ENCODE data around the gene FAM228B.

Gene FAM228B

DNA sequence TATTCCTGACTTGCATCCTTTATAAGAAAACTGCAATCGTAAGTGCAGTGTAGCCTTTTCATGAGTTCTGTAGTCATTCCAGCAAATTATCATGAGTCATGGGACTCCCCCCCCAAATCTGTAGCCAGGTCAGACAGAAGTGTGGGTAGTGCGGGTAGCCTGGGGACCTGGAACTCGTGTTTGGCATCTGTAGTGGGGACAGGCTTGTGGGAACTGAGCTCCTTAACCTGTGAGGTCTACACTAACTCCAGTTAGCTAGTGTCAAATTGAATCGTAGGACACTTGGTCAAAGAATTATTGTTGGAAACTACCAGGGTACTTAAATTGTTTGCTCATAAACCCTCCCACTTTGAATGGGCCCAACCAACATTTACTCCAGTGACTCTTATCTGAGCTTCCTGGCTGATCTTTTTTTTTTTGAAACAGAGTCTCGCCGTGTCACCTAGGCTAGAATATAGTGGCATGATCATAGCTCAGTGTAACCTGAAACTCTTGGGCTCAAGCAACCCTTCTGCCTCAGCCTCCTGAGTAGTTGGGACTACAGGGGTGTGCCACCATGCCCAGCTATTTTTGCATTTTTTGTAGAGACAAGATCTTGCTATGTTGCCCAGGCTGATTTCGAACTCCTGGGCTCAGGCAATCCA lies 12.5 kb upstream of the FAM228B start:
- H3K4me3 ChIP-seq (replicated peaks; ENCODE audit: insufficient read depth, low read length), result no peak overlapping the region
- no peak overlapping the region for H3K27ac ChIP-seq (replicated peaks)

DNA sequence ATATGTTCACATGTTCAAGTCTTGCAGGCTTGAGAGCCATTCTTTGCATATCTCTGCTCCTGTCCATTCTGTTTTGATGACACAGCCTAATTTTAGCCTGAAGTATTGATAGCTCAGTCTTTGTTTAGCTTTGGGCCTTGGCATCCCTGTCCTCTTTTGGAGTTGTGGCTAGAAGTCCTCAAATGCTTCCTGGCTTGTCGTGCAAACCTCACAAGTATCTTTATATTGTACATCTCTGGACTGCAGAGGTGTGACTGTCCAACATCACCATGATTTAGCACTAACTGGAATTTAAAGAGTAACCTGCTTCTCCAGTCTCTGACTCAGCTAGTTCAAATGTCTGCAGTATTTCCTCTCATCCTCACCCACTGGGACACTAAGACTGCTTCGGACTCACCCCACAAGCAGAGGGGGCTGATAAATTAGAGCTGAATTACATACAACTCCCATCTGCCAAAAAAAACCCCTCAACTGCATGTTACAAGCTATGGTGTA lies 11.8 kb upstream of the FAM228B start:
- Histone ChIP-seq H3K27ac (replicated peaks) (no peak overlapping the region), H3K4me3 (replicated peaks; ENCODE audit: insufficient read depth, low read length) (no peak overlapping the region), H3K27me3 (ENCODE audit: insufficient read depth, poor library complexity, severe bottlenecking) (no peaks in the 10 kb centered on the region)
- TF ChIP-seq POLR2AphosphoS5 (IDR thresholded peaks at IDR 0.05; ENCODE audit: low read depth) (no peak), GABPA (IDR thresholded peaks at IDR 0.05; ENCODE audit: low read depth) (no peak), SPI1 (IDR thresholded peaks at IDR 0.05; ENCODE audit: borderline replicate concordance, low read depth) (no peak)
- TF ChIP-seq, protein P1, sequence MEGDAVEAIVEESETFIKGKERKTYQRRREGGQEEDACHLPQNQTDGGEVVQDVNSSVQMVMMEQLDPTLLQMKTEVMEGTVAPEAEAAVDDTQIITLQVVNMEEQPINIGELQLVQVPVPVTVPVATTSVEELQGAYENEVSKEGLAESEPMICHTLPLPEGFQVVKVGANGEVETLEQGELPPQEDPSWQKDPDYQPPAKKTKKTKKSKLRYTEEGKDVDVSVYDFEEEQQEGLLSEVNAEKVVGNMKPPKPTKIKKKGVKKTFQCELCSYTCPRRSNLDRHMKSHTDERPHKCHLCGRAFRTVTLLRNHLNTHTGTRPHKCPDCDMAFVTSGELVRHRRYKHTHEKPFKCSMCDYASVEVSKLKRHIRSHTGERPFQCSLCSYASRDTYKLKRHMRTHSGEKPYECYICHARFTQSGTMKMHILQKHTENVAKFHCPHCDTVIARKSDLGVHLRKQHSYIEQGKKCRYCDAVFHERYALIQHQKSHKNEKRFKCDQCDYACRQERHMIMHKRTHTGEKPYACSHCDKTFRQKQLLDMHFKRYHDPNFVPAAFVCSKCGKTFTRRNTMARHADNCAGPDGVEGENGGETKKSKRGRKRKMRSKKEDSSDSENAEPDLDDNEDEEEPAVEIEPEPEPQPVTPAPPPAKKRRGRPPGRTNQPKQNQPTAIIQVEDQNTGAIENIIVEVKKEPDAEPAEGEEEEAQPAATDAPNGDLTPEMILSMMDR (IDR thresholded peaks at IDR 0.05; ENCODE audit: insufficient read depth, low read length), result no peak
- TF ChIP-seq, protein P2, sequence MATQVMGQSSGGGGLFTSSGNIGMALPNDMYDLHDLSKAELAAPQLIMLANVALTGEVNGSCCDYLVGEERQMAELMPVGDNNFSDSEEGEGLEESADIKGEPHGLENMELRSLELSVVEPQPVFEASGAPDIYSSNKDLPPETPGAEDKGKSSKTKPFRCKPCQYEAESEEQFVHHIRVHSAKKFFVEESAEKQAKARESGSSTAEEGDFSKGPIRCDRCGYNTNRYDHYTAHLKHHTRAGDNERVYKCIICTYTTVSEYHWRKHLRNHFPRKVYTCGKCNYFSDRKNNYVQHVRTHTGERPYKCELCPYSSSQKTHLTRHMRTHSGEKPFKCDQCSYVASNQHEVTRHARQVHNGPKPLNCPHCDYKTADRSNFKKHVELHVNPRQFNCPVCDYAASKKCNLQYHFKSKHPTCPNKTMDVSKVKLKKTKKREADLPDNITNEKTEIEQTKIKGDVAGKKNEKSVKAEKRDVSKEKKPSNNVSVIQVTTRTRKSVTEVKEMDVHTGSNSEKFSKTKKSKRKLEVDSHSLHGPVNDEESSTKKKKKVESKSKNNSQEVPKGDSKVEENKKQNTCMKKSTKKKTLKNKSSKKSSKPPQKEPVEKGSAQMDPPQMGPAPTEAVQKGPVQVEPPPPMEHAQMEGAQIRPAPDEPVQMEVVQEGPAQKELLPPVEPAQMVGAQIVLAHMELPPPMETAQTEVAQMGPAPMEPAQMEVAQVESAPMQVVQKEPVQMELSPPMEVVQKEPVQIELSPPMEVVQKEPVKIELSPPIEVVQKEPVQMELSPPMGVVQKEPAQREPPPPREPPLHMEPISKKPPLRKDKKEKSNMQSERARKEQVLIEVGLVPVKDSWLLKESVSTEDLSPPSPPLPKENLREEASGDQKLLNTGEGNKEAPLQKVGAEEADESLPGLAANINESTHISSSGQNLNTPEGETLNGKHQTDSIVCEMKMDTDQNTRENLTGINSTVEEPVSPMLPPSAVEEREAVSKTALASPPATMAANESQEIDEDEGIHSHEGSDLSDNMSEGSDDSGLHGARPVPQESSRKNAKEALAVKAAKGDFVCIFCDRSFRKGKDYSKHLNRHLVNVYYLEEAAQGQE (IDR thresholded peaks at IDR 0.05; ENCODE audit: insufficient replicate concordance, low read depth), result no peak
- DNase-seq (ENCODE audit: low read depth in 1 of 2, low spot score in 1 of 2), result no peak

More for the DNA sequence above, 12.5 kb upstream of the FAM228B start:
- no peak for DNase-seq (ENCODE audit: low read depth in 1 of 2, low spot score in 1 of 2)
- TF ChIP-seq POLR2AphosphoS5 (IDR thresholded peaks at IDR 0.05; ENCODE audit: low read depth) (no peak), GABPA (IDR thresholded peaks at IDR 0.05; ENCODE audit: low read depth) (no peak), SPI1 (IDR thresholded peaks at IDR 0.05; ENCODE audit: borderline replicate concordance, low read depth) (no peak)
- TF ChIP-seq, protein P2 (IDR thresholded peaks at IDR 0.05; ENCODE audit: insufficient replicate concordance, low read depth), result no peak
- TF ChIP-seq, protein P1 (IDR thresholded peaks at IDR 0.05; ENCODE audit: insufficient read depth, low read length), result no peak
- no peaks in the 10 kb centered on the region for H3K27me3 ChIP-seq (ENCODE audit: insufficient read depth, poor library complexity, severe bottlenecking)

DNA sequence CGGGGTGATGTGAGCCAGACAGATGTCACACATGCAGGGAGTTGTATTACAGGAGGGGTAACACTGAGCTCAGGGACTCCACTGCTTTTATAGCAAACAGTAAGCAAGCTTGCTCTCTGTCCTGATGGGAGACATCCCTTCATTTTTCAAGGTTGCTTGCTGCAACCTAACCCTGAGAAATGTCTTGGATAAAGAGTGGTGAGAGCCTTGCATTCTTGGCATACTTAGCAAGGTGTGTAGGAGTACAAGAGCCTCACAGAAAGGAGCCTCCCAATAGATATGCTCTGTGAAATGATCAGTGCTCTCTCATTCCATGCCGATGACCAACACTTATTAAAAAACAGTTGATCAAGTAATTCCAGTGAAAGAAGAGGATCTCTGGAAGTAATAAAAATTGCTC lies 8.2 kb upstream of the FAM228B start:
- Histone ChIP-seq H3K4me3 (replicated peaks; ENCODE audit: insufficient read depth, low read length) (no peak overlapping the region), H3K27me3 (ENCODE audit: insufficient read depth, poor library complexity, severe bottlenecking) (no peaks in the 10 kb centered on the region), H3K27ac (replicated peaks) (no peak overlapping the region)
- TF ChIP-seq GABPA (IDR thresholded peaks at IDR 0.05; ENCODE audit: low read depth) (no peak), POLR2AphosphoS5 (IDR thresholded peaks at IDR 0.05; ENCODE audit: low read depth) (no peak)
- TF ChIP-seq, protein P2 (IDR thresholded peaks at IDR 0.05; ENCODE audit: insufficient replicate concordance, low read depth), result no peak
- TF ChIP-seq, protein P1 (IDR thresholded peaks at IDR 0.05; ENCODE audit: insufficient read depth, low read length), result no peak
- DNase-seq (ENCODE audit: low read depth in 1 of 2, low spot score in 1 of 2), result no peak

Data from HL-60 (cell line).